ENCODE measurements around the gene TMEM117.
"Not testable (repeated sequence)": the region's sequence is repeated elsewhere in the genome, so short reads cannot be mapped to it uniquely, and the experiment has no call there.

Gene TMEM117

DNA sequence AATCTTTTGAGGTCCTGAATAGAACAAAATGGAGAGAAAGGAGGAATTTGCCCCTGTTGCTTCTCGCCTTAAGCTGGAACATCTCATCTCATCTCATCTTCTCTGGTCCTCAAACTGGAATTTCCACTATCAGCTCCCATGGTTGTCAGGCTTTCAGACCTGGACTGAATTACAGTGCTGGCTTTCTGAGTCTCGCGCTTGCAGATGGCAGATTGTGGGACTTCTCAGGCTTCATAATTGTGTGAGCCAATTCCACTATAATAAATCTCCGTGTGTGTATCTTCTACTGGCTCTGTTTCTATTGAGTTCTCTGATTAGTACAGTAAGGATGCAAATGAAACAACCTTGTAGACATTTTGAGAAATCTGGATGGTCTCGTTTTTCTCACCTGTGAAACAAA lies 199.0 kb downstream of the TMEM117 start:
- H3K4me3 ChIP-seq (ENCODE audit: low read depth, low read length) = no peak overlapping the region
- TF ChIP-seq, protein P1, sequence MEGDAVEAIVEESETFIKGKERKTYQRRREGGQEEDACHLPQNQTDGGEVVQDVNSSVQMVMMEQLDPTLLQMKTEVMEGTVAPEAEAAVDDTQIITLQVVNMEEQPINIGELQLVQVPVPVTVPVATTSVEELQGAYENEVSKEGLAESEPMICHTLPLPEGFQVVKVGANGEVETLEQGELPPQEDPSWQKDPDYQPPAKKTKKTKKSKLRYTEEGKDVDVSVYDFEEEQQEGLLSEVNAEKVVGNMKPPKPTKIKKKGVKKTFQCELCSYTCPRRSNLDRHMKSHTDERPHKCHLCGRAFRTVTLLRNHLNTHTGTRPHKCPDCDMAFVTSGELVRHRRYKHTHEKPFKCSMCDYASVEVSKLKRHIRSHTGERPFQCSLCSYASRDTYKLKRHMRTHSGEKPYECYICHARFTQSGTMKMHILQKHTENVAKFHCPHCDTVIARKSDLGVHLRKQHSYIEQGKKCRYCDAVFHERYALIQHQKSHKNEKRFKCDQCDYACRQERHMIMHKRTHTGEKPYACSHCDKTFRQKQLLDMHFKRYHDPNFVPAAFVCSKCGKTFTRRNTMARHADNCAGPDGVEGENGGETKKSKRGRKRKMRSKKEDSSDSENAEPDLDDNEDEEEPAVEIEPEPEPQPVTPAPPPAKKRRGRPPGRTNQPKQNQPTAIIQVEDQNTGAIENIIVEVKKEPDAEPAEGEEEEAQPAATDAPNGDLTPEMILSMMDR (conservative IDR thresholded peaks at IDR 0.05; ENCODE audit: low read depth, low read length) = no peak
- DNase-seq (ENCODE audit: low read depth) = no peak

- TF ChIP-seq, protein P1 (conservative IDR thresholded peaks at IDR 0.05; ENCODE audit: low read depth, low read length) = no peak
- H3K4me3 ChIP-seq (ENCODE audit: low read depth, low read length) = no peak overlapping the region
- DNase-seq (ENCODE audit: low read depth) = no peak
Measured at GRCh38 chr12:44036875-44037443, 201.1 kb downstream of the TMEM117 start.

- H3K4me3 ChIP-seq (ENCODE audit: low read depth, low read length) = no peak overlapping the region
- DNase-seq (ENCODE audit: low read depth) = no peak
- TF ChIP-seq, protein P1 (conservative IDR thresholded peaks at IDR 0.05; ENCODE audit: low read depth, low read length) = no peak
Measured at GRCh38 chr12:44038411-44038810, 202.5 kb downstream of the TMEM117 start.

GRCh38 chr12:44044491-44044890 lies 208.6 kb downstream of the TMEM117 start:
- not testable (repeated sequence) for H3K4me3 ChIP-seq (ENCODE audit: low read depth, low read length); DNase-seq (ENCODE audit: low read depth)

DNA sequence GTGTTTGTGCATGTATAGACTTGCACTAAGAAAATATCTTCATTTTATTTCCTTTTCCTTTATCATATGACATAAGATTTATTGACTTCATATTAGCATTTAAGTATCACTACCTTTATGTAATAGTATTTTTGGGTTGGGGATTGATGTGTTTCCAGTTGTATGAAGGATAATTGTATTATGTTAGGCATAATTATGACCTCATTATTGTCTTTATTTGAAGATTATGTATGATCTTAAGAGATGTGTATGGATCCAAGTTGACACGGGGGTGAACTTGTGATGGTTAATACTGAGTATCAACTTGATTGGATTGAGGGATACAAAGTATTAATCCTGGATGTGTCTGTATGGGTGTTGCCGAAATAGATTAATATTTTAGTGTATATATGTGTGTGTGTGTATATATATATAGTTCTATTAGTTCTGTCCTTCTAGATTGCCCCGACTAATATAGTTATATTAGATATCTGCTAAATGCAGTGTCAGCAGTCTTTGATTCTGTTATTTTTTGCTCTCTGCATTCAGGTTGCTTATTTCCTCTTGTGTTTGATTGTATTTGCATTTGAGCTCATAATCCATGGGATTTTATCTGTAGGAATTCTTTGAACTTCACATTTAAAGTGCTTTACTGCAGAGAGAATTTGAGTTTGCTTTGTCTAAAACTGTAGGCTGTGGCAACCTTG lies 211.0 kb downstream of the TMEM117 start:
- no peak for DNase-seq (ENCODE audit: low read depth)
- TF ChIP-seq, protein P1 (conservative IDR thresholded peaks at IDR 0.05; ENCODE audit: low read depth, low read length) = no peak
- no peak overlapping the region for H3K4me3 ChIP-seq (ENCODE audit: low read depth, low read length)

GRCh38 chr12:44052554-44052953 lies 216.7 kb downstream of the TMEM117 start:
- TF ChIP-seq, protein P1 (conservative IDR thresholded peaks at IDR 0.05; ENCODE audit: low read depth, low read length) = no peak
- no peak overlapping the region for H3K4me3 ChIP-seq (ENCODE audit: low read depth, low read length)
- DNase-seq (ENCODE audit: low read depth) = no peak

DNA sequence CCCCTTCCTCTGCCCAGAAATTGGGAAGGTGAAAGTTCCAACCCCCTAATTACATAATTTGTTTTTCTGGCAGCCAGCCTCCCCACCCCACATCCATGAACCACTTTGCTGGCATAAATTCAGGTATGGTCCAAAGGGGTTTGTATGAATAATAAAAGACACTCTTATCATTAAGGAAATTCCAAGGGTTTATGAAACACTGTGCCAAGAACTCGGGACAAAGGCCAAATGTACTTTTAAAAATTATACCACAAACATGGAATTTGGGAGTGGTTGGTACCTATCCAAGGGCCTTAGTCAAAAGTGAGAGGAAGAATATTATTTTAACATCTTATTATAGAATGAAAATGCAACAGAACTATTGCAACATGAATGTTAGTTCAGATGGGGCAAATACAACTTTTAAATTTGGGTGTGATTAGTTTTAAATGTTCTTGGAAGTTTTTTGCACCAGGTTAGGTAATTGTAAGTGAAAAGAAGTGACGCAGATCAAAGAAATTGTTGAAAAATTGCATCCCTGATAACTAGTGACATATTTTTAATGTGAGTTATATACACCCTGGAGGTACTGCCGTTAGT lies 217.8 kb downstream of the TMEM117 start:
- DNase-seq (ENCODE audit: low read depth) = peak; percentile 1
- H3K4me3 ChIP-seq (ENCODE audit: low read depth, low read length) = no peak overlapping the region
- TF ChIP-seq, protein P1 (conservative IDR thresholded peaks at IDR 0.05; ENCODE audit: low read depth, low read length) = no peak
